ENCODE data around the gene SEPTIN10. TPM values are rescaled to one million over a fixed set of nuclear protein-coding genes. Genes with fewer than 3 reads are reported as not detected.

Gene SEPTIN10
- 10 to 100 TPM; 41.5 to 69.8 TPM for total RNA-seq

GRCh38 chr2:109613922-109614714 lies at the start of gene SEPTIN10, which contains the start of gene SOWAHC:
SEPTIN10 (minus strand) TSS chr2:109613966; CDS start chr2:109613827, 139 bp downstream.
SOWAHC (plus strand) TSS chr2:109614364; CDS start chr2:109614490, 126 bp downstream.
- no peak for TF ChIP-seq CTCF (IDR thresholded peaks at IDR 0.05)
- H3K27ac ChIP-seq, result peak within 1 kb of the TSS; percentile 94
- no peaks in the 10 kb centered on the region for H3K36me3 ChIP-seq
- H3K9ac ChIP-seq (ENCODE audit: low read depth in 2 of 2, low read length in 2 of 2), result peak within 1 kb of the TSS; percentile 86 to 91
- peak; percentile 94 for DNase-seq
- H3K4me1 ChIP-seq, result peaks cover 3% of the 10 kb centered on the region
- no peaks in the 10 kb centered on the region for H3K9me3 ChIP-seq
- intact Hi-C loops (cut with DNase I), result loop anchor here (5.0 kb wide), 1 partner anchor 103 kb away; no protein-coding TSS in a partner anchor
- H3K27me3 ChIP-seq, result no peaks in the 10 kb centered on the region
- H3K4me3 ChIP-seq, result peak within 1 kb of the TSS; percentile 64

GRCh38 chr2:109662889-109663288 lies 49.1 kb upstream of the SEPTIN10 start:
- DNase-seq, result no peak
- Histone ChIP-seq H3K9ac (ENCODE audit: low read depth in 2 of 2, low read length in 2 of 2) (no peak overlapping the region), H3K9me3 (no peaks in the 10 kb centered on the region), H3K4me3 (no peak overlapping the region), H3K36me3 (no peaks in the 10 kb centered on the region), H3K27ac (no peak overlapping the region), H3K27me3 (no peaks in the 10 kb centered on the region), H3K4me1 (no peaks in the 10 kb centered on the region)
- intact Hi-C loops (cut with DNase I), result no loop called here
- TF ChIP-seq CTCF (IDR thresholded peaks at IDR 0.05), result no peak

- H3K4me1 ChIP-seq, result no peaks in the 10 kb centered on the region
- TF ChIP-seq CTCF (IDR thresholded peaks at IDR 0.05), result no peak
- H3K36me3 ChIP-seq, result no peaks in the 10 kb centered on the region
- no peaks in the 10 kb centered on the region for H3K9me3 ChIP-seq
- no peak for DNase-seq
- no peaks in the 10 kb centered on the region for H3K27me3 ChIP-seq
- no peak overlapping the region for H3K4me3 ChIP-seq
- H3K9ac ChIP-seq (ENCODE audit: low read depth in 2 of 2, low read length in 2 of 2), result no peak overlapping the region
- intact Hi-C loops (cut with DNase I), result no loop called here
- H3K27ac ChIP-seq, result no peak overlapping the region
These were observed 46.5 kb upstream of the SEPTIN10 start for GRCh38 chr2:109660046-109660860.

- Histone ChIP-seq H3K27me3 (no peaks in the 10 kb centered on the region), H3K9ac (ENCODE audit: low read depth in 2 of 2, low read length in 2 of 2) (no peak overlapping the region), H3K36me3 (no peaks in the 10 kb centered on the region), H3K9me3 (no peaks in the 10 kb centered on the region), H3K27ac (no peak overlapping the region), H3K4me1 (no peaks in the 10 kb centered on the region), H3K4me3 (no peak overlapping the region)
- no peak for TF ChIP-seq CTCF (IDR thresholded peaks at IDR 0.05)
- intact Hi-C loops (cut with DNase I), result no loop called here
- DNase-seq, result no peak
These were observed 45.8 kb upstream of the SEPTIN10 start for GRCh38 chr2:109659396-109660045.

- Histone ChIP-seq H3K36me3 (no peaks in the 10 kb centered on the region), H3K9ac (ENCODE audit: low read depth in 2 of 2, low read length in 2 of 2) (no peak overlapping the region), H3K27ac (no peak overlapping the region), H3K4me3 (no peak overlapping the region), H3K27me3 (no peaks in the 10 kb centered on the region), H3K4me1 (no peaks in the 10 kb centered on the region), H3K9me3 (no peaks in the 10 kb centered on the region)
- TF ChIP-seq CTCF (IDR thresholded peaks at IDR 0.05), result no peak
- intact Hi-C loops (cut with DNase I), result no loop called here
- no peak for DNase-seq
These were observed 41.5 kb upstream of the SEPTIN10 start for GRCh38 chr2:109655287-109655686.

Data from colonic mucosa (tissue), 4 donors.